H9 (cell line): Measurements from ENCODE around the gene DCTN3. TPM values are rescaled to one million over a fixed set of nuclear protein-coding genes. Genes with fewer than 3 reads are reported as not detected.

ENCODE experiments used
- DNase-seq: peaks from one replicate; pipeline ENCODE4 v3.0.0-alpha.2; 2017
- H2AFZ ChIP-seq: one replicate; pipeline ENCODE4 v1.6.1; 2013; ENCODE audit warnings: mild to moderate bottlenecking, low read length, control low read depth, moderate library complexity
- H2AK5ac ChIP-seq: 2 replicates; pipeline ENCODE4 v1.6.1; 2013; ENCODE audit warnings: low read length, control low read depth, mixed read lengths; ENCODE audit not compliant: insufficient read length
- H2BK120ac ChIP-seq: one replicate; pipeline ENCODE4 v1.6.1; 2013; ENCODE audit warnings: low read depth, mild to moderate bottlenecking, low read length, control low read depth, inconsistent platforms; ENCODE audit not compliant: poor library complexity, severe bottlenecking
- H2BK12ac ChIP-seq: 2 replicates; pipeline ENCODE4 v1.6.1; 2013; ENCODE audit warnings: low read length, control low read depth, mixed read lengths, low read depth; ENCODE audit not compliant: insufficient read length
- H2BK15ac ChIP-seq: 2 replicates; pipeline ENCODE4 v1.6.1; 2013; ENCODE audit warnings: low read depth, low read length, control low read depth
- H2BK20ac ChIP-seq: one replicate; pipeline ENCODE4 v1.6.1; 2013; ENCODE audit warnings: low read depth, mild to moderate bottlenecking, low read length, control low read depth, inconsistent platforms; ENCODE audit not compliant: poor library complexity, severe bottlenecking
- H2BK5ac ChIP-seq: 2 replicates; pipeline ENCODE4 v1.6.1; 2013; ENCODE audit warnings: low read length, control low read depth, mixed read lengths; ENCODE audit not compliant: insufficient read length
- H3K14ac ChIP-seq: 2 replicates; pipeline ENCODE4 v1.6.1; 2013; ENCODE audit warnings: low read length, control low read depth; ENCODE audit not compliant: insufficient read depth
- H3K18ac ChIP-seq: 2 replicates; pipeline ENCODE4 v1.6.1; 2013; ENCODE audit warnings: low read depth, mild to moderate bottlenecking, mixed read lengths, low read length, control low read depth; ENCODE audit not compliant: insufficient read length
- H3K23ac ChIP-seq: 2 replicates; pipeline ENCODE4 v1.6.1; 2013; ENCODE audit warnings: low read length, control low read depth, mixed read lengths, low read depth; ENCODE audit not compliant: insufficient read length
- H3K23me2 ChIP-seq: 2 replicates; pipeline ENCODE4 v1.6.1; 2013; ENCODE audit warnings: low read depth, mild to moderate bottlenecking, mixed read lengths, low read length, control low read depth; ENCODE audit not compliant: insufficient read length, poor library complexity, severe bottlenecking
- H3K27ac ChIP-seq: 2 replicates; pipeline ENCODE4 v1.5.1; 2013; ENCODE audit warnings: low read length, control low read depth, mixed read lengths, low read depth; ENCODE audit not compliant: insufficient read length
- H3K27me3 ChIP-seq: 2 replicates; pipeline ENCODE4 v1.6.1; 2013; ENCODE audit warnings: low read length, control low read depth, inconsistent platforms; ENCODE audit not compliant: insufficient read depth
- H3K4ac ChIP-seq: 2 replicates; pipeline ENCODE4 v1.6.1; 2013; ENCODE audit warnings: low read depth, mild to moderate bottlenecking, control low read depth, inconsistent platforms, low read length, moderate library complexity
- H3K4me1 ChIP-seq: 2 replicates; pipeline ENCODE4 v1.6.1; 2013; ENCODE audit warnings: low read length, control low read depth, inconsistent platforms; ENCODE audit not compliant: insufficient read depth
- H3K4me2 ChIP-seq: 2 replicates; pipeline ENCODE4 v1.6.1; 2013; ENCODE audit warnings: low read length, control low read depth, mixed read lengths; ENCODE audit not compliant: insufficient read length, insufficient read depth
- H3K56ac ChIP-seq: 2 replicates; pipeline ENCODE4 v1.6.1; 2013; ENCODE audit warnings: low read depth, mild to moderate bottlenecking, mixed read lengths, low read length, control low read depth; ENCODE audit not compliant: insufficient read length
- H3K79me1 ChIP-seq: 2 replicates; pipeline ENCODE4 v1.6.1; 2013; ENCODE audit warnings: low read depth, mild to moderate bottlenecking, moderate library complexity, low read length, control low read depth, inconsistent platforms; ENCODE audit not compliant: insufficient read depth, poor library complexity, severe bottlenecking
- H3K79me2 ChIP-seq: 2 replicates; pipeline ENCODE4 v1.6.1; 2013; ENCODE audit warnings: low read length, control low read depth, inconsistent platforms; ENCODE audit not compliant: insufficient read depth
- H3K9ac ChIP-seq: 2 replicates; pipeline ENCODE4 v1.6.1; 2013; ENCODE audit warnings: low read length, control low read depth, mixed read lengths; ENCODE audit not compliant: insufficient read length; ENCODE audit errors: extremely low read depth
- H3K9me3 ChIP-seq: one replicate; pipeline ENCODE4 v1.6.1; 2013; ENCODE audit warnings: low read depth, low read length, inconsistent platforms; ENCODE audit not compliant: control insufficient read depth
- H3T11ph ChIP-seq: one replicate; pipeline ENCODE4 v1.6.1; 2013; ENCODE audit warnings: mild to moderate bottlenecking, low read length, control low read depth, inconsistent platforms
- H4K20me1 ChIP-seq: one replicate; pipeline ENCODE4 v1.6.1; 2013; ENCODE audit not compliant: control insufficient read depth, insufficient read length, insufficient read depth
- H4K5ac ChIP-seq: 2 replicates; pipeline ENCODE4 v1.6.1; 2013; ENCODE audit warnings: low read depth, mild to moderate bottlenecking, mixed read lengths, low read length, control low read depth; ENCODE audit not compliant: insufficient read length
- H4K8ac ChIP-seq: replicated peaks from 2 replicates; pipeline ENCODE4 v1.6.1; 2013; ENCODE audit warnings: low read length, control low read depth, mixed read lengths, low read depth; ENCODE audit not compliant: insufficient read length
- H4K91ac ChIP-seq: 2 replicates; pipeline ENCODE4 v1.6.1; 2013; ENCODE audit warnings: low read depth, mild to moderate bottlenecking, moderate library complexity, mixed read lengths, low read length, control low read depth; ENCODE audit not compliant: insufficient read length
- H3K27ac Mint-ChIP-seq, 3 experiments: 2 replicates in 2 of 3; 3 replicates in 1 of 3; pipeline ENCODE4 v1.8.0; 2020 to 2021; ENCODE audit warnings: mixed read lengths in 3 of 3, mild to moderate bottlenecking in 1 of 3, moderate library complexity in 1 of 3
- H3K27me3 Mint-ChIP-seq: 2 replicates; pipeline ENCODE4 v1.8.0; 2021; ENCODE audit warnings: low read depth, mild to moderate bottlenecking, moderate library complexity, mixed read lengths
- H3K36me3 Mint-ChIP-seq, 3 experiments: 2 replicates in 2 of 3; 3 replicates in 1 of 3; pipeline ENCODE4 v1.8.0; 2020 to 2021; ENCODE audit warnings: low read depth in 3 of 3, mixed read lengths in 3 of 3; ENCODE audit not compliant: insufficient read depth in 1 of 3
- H3K4me1 Mint-ChIP-seq, 2 experiments: 2 replicates each; pipeline ENCODE4 v1.8.0; 2020; ENCODE audit warnings: mixed read lengths in 2 of 2
- H3K4me3 Mint-ChIP-seq, 2 experiments: 2 replicates in 1 of 2; 3 replicates in 1 of 2; pipeline ENCODE4 v1.8.0; 2020 to 2021; ENCODE audit warnings: mild to moderate bottlenecking in 2 of 2, mixed read lengths in 2 of 2, moderate library complexity in 1 of 2
- H3K9me3 Mint-ChIP-seq, 2 experiments: 2 replicates in 1 of 2; 3 replicates in 1 of 2; pipeline ENCODE4 v1.8.0; 2020; ENCODE audit warnings: mild to moderate bottlenecking in 2 of 2, mixed read lengths in 2 of 2, moderate library complexity in 1 of 2
- CTCF ChIP-seq: fragments of 200-600 bp; sonication (generic); conservative IDR thresholded peaks from 3 replicates; pipeline ENCODE4 v1.8.0; 2021; ENCODE audit warnings: antibody characterized with exemption, mild to moderate bottlenecking
- WGBS: extraction: QIAGEN DNeasy Blood & Tissue Kit; methylation state at CpG from one replicate; pipeline ENCODE4 v1.1.7; 2013; ENCODE audit warnings: missing lambda C conversion rate, low lambda C conversion rate, mixed read lengths; ENCODE audit not compliant: insufficient read length; ENCODE audit errors: extremely low coverage; 5-methylcytosine and 5-hydroxymethylcytosine counted together
- total RNA-seq: library from RNA; stranded (reverse); gene quantifications from 2 replicates; pipeline ENCODE4 v1.2.1, GENCODE V29; 2021

The DCTN3 gene
- total RNA-seq, 1 experiment from 2014 or later = 40.0 TPM

- Histone ChIP-seq H3K4me2 (peak overlapping the region; percentile 47), H3T11ph (no peak overlapping the region), H3K4me1 (peaks cover 5% of the 10 kb centered on the region; the same call in 1 of the 2 replicates), H3K23me2 (peaks cover 21% of the 10 kb centered on the region), H3K27ac (no peak overlapping the region), H2BK120ac (no peak overlapping the region), H4K20me1 (peaks cover 4% of the 10 kb centered on the region), H3K23ac (no peak overlapping the region), H3K79me1 (no peaks in the 10 kb centered on the region), H2BK5ac (no peak overlapping the region), H3K9me3 (no peaks in the 10 kb centered on the region), H3K4ac (no peak overlapping the region), H3K79me2 (no peaks in the 10 kb centered on the region), H2AFZ (no peak overlapping the region), H3K9ac (no peak overlapping the region), H2BK15ac (no peak overlapping the region), H3K56ac (no peak overlapping the region), H3K14ac (no peak overlapping the region), H3K27me3 (peaks cover 66% of the 10 kb centered on the region), H4K91ac (no peak overlapping the region), H4K8ac (no peak overlapping the region), H3K18ac (no peak overlapping the region), H4K5ac (no peak overlapping the region), H2AK5ac (no peak overlapping the region), H2BK12ac (no peak overlapping the region), H2BK20ac (no peak overlapping the region)
- no peaks in the 10 kb centered on the region; a peak in 2 of 5 replicates for H3K9me3 Mint-ChIP-seq
- peak; percentile 89 for DNase-seq
- WGBS = no CpG with 5 or more reads among the region's 60 CpGs
- H3K36me3 Mint-ChIP-seq = peaks cover 0 to 2% (median 0%) of the 10 kb centered on the region in 3 experiments; a peak in 1 of 7 replicates
- H3K4me3 Mint-ChIP-seq = peak overlapping the region; percentile 69 to 90; a peak in 4 of 5 replicates
- no peak overlapping the region for H3K27ac Mint-ChIP-seq
- H3K27me3 Mint-ChIP-seq = peaks cover 94% of the 10 kb centered on the region
- peaks cover 23 to 40% of the 10 kb centered on the region in 2 experiments for H3K4me1 Mint-ChIP-seq
- peak; percentile 96 for TF ChIP-seq CTCF
Observed at GRCh38 chr9:34591248-34591916, 28.9 kb downstream of the DCTN3 start.
